WERI-Rb-1 (cell line): ENCODE data around the gene HDAC4.

Source experiments
- DNase-seq: peaks from one replicate; pipeline ENCODE4 v3.0.0-alpha.2; 2020
- H3K27ac ChIP-seq: fragments of 250-450 bp; sonication (Bioruptor Pico); 2 replicates; pipeline ENCODE4 v1.5.1; 2020; ENCODE audit warnings: mild to moderate bottlenecking, moderate library complexity
- H3K27me3 ChIP-seq: fragments of 250-450 bp; sonication (Bioruptor Pico); 2 replicates; pipeline ENCODE4 v1.5.1; 2021; ENCODE audit warnings: mild to moderate bottlenecking, low read depth, moderate library complexity; ENCODE audit not compliant: insufficient read depth, severe bottlenecking
- H3K36me3 ChIP-seq: fragments of 250-450 bp; sonication (Bioruptor Pico); 2 replicates; pipeline ENCODE4 v1.5.1; 2020; ENCODE audit warnings: mild to moderate bottlenecking, moderate library complexity
- H3K4me3 ChIP-seq: 2 replicates; pipeline ENCODE4 v1.5.1; 2011; ENCODE audit warnings: low read depth, mild to moderate bottlenecking, control low read depth, low read length
- H3K9me3 ChIP-seq: fragments of 250-450 bp; sonication (Bioruptor Pico); 2 replicates; pipeline ENCODE4 v1.5.1; 2021; ENCODE audit warnings: mild to moderate bottlenecking, moderate library complexity; ENCODE audit not compliant: severe bottlenecking
- CTCF ChIP-seq: IDR thresholded peaks from 2 replicates; pipeline ENCODE4 v1.5.1; 2011; ENCODE audit warnings: low read depth, mild to moderate bottlenecking, control low read depth, inconsistent platforms, low read length

The HDAC4 gene

GRCh38 chr2:239166201-239166834 is 234.5 kb downstream of the HDAC4 start:
- H3K36me3 ChIP-seq = no peaks in the 10 kb centered on the region
- H3K27me3 ChIP-seq = no peaks in the 10 kb centered on the region
- H3K27ac ChIP-seq = no peak overlapping the region
- no peak for DNase-seq
- no peak for TF ChIP-seq CTCF
- H3K4me3 ChIP-seq = no peak overlapping the region
- no peaks in the 10 kb centered on the region for H3K9me3 ChIP-seq

- no peak for TF ChIP-seq CTCF
- Histone ChIP-seq H3K36me3 (no peaks in the 10 kb centered on the region), H3K9me3 (no peaks in the 10 kb centered on the region), H3K27me3 (no peaks in the 10 kb centered on the region), H3K4me3 (no peak overlapping the region), H3K27ac (no peak overlapping the region)
- DNase-seq = no peak
Measured at GRCh38 chr2:239165206-239165831, 235.5 kb downstream of the HDAC4 start.

GRCh38 chr2:239164335-239164871 is 236.4 kb downstream of the HDAC4 start:
- DNase-seq = no peak
- no peaks in the 10 kb centered on the region for H3K27me3 ChIP-seq
- H3K9me3 ChIP-seq = no peaks in the 10 kb centered on the region
- no peak overlapping the region for H3K27ac ChIP-seq
- no peaks in the 10 kb centered on the region for H3K36me3 ChIP-seq
- no peak overlapping the region for H3K4me3 ChIP-seq
- TF ChIP-seq CTCF = no peak

- no peak for DNase-seq
- H3K36me3 ChIP-seq = no peaks in the 10 kb centered on the region
Measured at GRCh38 chr2:239163688-239164334, 237.0 kb downstream of the HDAC4 start.

GRCh38 chr2:239162976-239163687 is 237.7 kb downstream of the HDAC4 start:
- no peaks in the 10 kb centered on the region for H3K36me3 ChIP-seq
- H3K27ac ChIP-seq = no peak overlapping the region
- H3K27me3 ChIP-seq = no peaks in the 10 kb centered on the region
- no peak for TF ChIP-seq CTCF
- H3K4me3 ChIP-seq = no peak overlapping the region
- no peaks in the 10 kb centered on the region for H3K9me3 ChIP-seq
- DNase-seq = no peak

More at GRCh38 chr2:239163688-239164334, 237.0 kb downstream of the HDAC4 start:
- Histone ChIP-seq H3K4me3 (no peak overlapping the region), H3K27ac (no peak overlapping the region), H3K9me3 (no peaks in the 10 kb centered on the region), H3K27me3 (no peaks in the 10 kb centered on the region)
- no peak for TF ChIP-seq CTCF
